Cardiac muscle cell (in vitro differentiated cells and primary cell): ENCODE results near the gene C1orf216. TPM values are rescaled to one million over a fixed set of nuclear protein-coding genes. Genes with fewer than 3 reads are reported as not detected.
"Not testable (repeated sequence)": the region's sequence is repeated elsewhere in the genome, so short reads cannot be mapped to it uniquely, and the experiment has no call there.

ENCODE experiments used
- DNase-seq, 2 donors: peaks; one replicate each; pipeline versions ENCODE4 v3.0.0 to v3.0.0-alpha.2; 2010 to 2017; ENCODE audit warnings: low read depth in 1 of 2, low spot score in 1 of 2
- H3K27ac ChIP-seq: fragments of 200-600 bp; sonication (generic); 2 replicates; pipeline ENCODE4 v1.5.1; 2016
- H3K27me3 ChIP-seq: fragments of 200-600 bp; sonication (generic); 2 replicates; pipeline ENCODE4 v1.6.0; 2016; ENCODE audit warnings: control low read depth
- H3K36me3 ChIP-seq: fragments of 200-600 bp; sonication (generic); 2 replicates; pipeline ENCODE4 v1.5.1; 2016; ENCODE audit warnings: control low read depth
- H3K4me1 ChIP-seq: fragments of 200-600 bp; sonication (generic); 2 replicates; pipeline ENCODE4 v1.8.1; 2017; ENCODE audit warnings: low read depth, mild to moderate bottlenecking, mixed run types
- H3K4me3 ChIP-seq: fragments of 200-600 bp; sonication (generic); 2 replicates; pipeline ENCODE4 v1.5.1; 2016; ENCODE audit warnings: mild to moderate bottlenecking
- H3K9me3 ChIP-seq: fragments of 200-600 bp; sonication (generic); 2 replicates; pipeline ENCODE4 v1.5.1; 2017; ENCODE audit warnings: low read depth, mild to moderate bottlenecking, control low read depth
- polyA plus RNA-seq: library from polyadenylated mRNA; unstranded; fragments of >200 nt; fragmentation: Nextera tagmentation; extraction: Ambion mirVana; gene quantifications from 2 replicates; pipeline ENCODE4 v1.2.1, GENCODE V29; 2016
- total RNA-seq: library from RNA; depleted of rRNA; stranded (reverse); fragments of >200 nt; gene quantifications from 2 replicates; pipeline ENCODE4 v1.2.3, GENCODE V29; 2016
- TF ChIP-seq, protein P1 (sequence below): IDR thresholded peaks from 2 replicates; pipeline ENCODE4 v1.5.1; 2012; ENCODE audit warnings: low read depth, mild to moderate bottlenecking, low read length

Gene C1orf216
- total and polyA plus RNA-seq, 2 experiments from 2014 or later, result 1.3 to 1.7 TPM

DNA sequence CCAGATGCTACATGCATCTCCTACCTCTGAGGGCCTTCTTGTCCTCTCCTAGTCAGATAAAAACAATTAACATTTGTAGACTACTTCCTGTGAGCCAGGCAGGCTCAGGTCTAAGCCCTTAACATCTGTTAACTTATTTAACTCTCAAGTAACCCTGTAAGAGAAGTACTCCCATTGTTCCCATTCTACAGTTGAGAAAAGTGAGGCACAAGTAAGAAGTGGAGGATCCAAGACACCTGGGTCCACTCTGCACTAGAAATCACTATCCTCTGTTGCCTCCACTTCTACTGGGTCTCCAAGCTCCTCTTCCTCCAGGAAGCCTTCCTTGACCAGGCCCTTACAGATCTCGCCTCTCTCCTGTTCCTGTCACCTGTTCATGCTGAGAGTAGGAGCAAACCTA, 9.7 kb downstream of the C1orf216 start:
- Histone ChIP-seq H3K9me3 (no peaks in the 10 kb centered on the region), H3K27ac (no peak overlapping the region), H3K27me3 (peaks cover 59% of the 10 kb centered on the region), H3K36me3 (no peaks in the 10 kb centered on the region), H3K4me3 (no peak overlapping the region), H3K4me1 (no peaks in the 10 kb centered on the region)
- TF ChIP-seq, protein P1, sequence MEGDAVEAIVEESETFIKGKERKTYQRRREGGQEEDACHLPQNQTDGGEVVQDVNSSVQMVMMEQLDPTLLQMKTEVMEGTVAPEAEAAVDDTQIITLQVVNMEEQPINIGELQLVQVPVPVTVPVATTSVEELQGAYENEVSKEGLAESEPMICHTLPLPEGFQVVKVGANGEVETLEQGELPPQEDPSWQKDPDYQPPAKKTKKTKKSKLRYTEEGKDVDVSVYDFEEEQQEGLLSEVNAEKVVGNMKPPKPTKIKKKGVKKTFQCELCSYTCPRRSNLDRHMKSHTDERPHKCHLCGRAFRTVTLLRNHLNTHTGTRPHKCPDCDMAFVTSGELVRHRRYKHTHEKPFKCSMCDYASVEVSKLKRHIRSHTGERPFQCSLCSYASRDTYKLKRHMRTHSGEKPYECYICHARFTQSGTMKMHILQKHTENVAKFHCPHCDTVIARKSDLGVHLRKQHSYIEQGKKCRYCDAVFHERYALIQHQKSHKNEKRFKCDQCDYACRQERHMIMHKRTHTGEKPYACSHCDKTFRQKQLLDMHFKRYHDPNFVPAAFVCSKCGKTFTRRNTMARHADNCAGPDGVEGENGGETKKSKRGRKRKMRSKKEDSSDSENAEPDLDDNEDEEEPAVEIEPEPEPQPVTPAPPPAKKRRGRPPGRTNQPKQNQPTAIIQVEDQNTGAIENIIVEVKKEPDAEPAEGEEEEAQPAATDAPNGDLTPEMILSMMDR, result no peak
- DNase-seq, result no peak

DNA sequence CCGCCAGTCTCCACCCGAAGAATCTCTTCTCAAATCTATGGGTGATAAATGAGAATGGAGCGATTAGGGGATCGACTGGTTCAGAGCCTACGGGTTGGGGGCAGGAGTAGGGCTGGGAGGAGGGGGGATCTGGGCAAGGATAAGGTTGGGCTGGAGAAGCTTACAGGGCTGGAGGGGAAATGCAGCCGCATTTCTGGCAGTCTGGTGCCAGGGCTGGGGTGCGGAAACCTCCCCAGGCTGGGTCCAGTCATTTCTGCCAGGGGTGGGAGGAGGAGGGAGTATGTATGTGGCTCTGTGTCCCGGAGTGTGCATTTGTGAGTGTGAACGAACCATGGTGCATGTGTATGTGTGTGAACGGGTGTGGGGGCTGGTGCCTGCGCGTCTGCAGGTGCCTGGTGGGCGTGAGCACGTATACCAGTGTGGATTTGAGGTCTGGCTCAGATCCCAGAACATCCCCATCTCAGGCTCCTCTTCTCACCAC, 10.2 kb downstream of the C1orf216 start:
- H3K36me3 ChIP-seq, result no peaks in the 10 kb centered on the region

DNA sequence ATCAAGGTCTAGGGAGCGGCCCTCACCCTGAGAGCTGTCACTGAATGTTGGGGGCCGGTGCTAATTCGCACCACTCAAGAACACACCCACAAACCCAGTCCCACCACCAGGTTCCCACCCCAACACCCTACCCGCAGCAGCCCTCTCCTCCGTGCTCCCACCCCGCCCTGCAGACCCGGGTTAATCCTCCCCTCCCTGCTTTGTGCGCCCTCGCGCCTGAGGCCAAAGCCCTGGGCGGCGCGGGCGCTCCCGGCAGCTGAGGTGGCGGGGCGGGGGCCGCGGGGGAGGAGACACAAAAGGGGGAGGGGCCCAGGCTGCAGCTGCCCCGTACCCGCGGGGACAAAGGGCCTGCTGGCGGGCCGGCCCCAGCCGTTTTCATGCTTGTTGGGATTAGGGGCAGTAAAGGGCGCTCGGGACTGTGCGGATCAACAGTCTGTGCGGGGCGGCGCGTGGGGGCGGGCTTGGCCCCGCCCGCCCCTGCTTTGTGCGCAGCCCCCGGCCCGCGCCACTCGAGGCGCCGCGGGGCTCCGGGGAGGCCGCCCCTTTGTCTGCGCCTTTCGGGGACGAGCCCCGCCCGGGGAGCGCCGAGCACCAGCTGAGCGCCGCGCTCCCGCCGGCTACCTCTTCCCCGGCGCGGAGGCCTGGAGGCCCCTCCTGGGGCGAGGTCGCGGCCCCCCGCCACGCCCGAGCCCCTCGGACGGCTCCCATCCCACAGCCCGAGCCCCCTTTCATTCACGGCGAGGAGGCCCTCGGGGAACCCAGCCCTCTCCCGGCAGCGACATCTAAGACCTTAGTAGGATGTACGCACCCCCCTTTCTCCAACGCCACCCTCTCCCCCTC, 10.9 kb downstream of the C1orf216 start:
- Histone ChIP-seq H3K4me1 (no peaks in the 10 kb centered on the region), H3K27me3 (peaks cover 65% of the 10 kb centered on the region), H3K27ac (no peak overlapping the region), H3K4me3 (peak overlapping the region; percentile 46), H3K9me3 (no peaks in the 10 kb centered on the region), H3K36me3 (no peaks in the 10 kb centered on the region)
- TF ChIP-seq, protein P1, result no peak
- DNase-seq, result peak; percentile 13 to 42

More for the DNA sequence above, 10.2 kb downstream of the C1orf216 start:
- TF ChIP-seq, protein P1, result no peak
- no peaks in the 10 kb centered on the region for H3K4me1 ChIP-seq
- peaks cover 59% of the 10 kb centered on the region for H3K27me3 ChIP-seq
- H3K4me3 ChIP-seq, result peak overlapping the region; percentile 46
- peak in 1 of 2 donors; percentile 11 for DNase-seq
- H3K9me3 ChIP-seq, result no peaks in the 10 kb centered on the region
- no peak overlapping the region for H3K27ac ChIP-seq

DNA sequence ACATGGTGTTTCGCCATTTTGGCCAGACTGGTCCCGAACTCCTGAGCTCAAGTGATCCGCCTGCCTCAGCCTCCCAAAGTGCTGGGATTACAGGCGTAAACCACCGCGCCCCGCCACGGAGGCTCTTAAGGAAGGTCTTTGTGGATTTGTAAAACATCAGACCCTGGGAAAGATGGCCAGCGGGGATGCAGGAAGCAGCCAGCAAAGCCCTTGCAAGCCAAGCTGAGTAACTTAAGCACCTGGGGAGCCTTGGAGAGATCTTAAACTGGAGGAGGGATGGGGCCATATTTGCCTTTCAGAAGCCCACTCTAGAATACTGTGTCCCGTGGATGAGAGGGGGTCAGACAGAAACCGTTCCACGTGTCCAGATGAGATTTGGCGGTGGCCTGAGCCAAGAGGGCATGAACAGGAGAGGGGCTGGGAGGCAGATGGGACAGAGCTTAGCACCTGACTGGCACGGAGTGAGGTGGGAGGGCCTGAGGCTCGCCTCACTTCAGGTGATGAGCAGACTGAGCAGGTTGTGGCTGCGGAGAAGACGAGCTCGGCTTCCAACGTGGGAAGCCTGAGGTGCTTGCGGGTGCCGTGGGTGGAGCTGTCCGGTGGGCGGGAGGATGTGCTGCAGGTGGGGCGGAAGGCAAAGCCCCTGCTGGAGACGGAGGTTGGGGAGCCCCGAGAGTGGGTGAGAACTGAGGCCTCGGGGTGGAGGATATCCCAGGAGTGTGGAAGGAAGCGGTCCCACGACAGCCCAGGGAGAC, 11.7 kb downstream of the C1orf216 start:
- peaks cover 73% of the 10 kb centered on the region for H3K27me3 ChIP-seq
- TF ChIP-seq, protein P1, result no peak
- H3K9me3 ChIP-seq, result no peaks in the 10 kb centered on the region
- no peaks in the 10 kb centered on the region for H3K36me3 ChIP-seq
- no peaks in the 10 kb centered on the region for H3K4me1 ChIP-seq
- no peak for DNase-seq
- no peak overlapping the region for H3K4me3 ChIP-seq
- no peak overlapping the region for H3K27ac ChIP-seq

DNA sequence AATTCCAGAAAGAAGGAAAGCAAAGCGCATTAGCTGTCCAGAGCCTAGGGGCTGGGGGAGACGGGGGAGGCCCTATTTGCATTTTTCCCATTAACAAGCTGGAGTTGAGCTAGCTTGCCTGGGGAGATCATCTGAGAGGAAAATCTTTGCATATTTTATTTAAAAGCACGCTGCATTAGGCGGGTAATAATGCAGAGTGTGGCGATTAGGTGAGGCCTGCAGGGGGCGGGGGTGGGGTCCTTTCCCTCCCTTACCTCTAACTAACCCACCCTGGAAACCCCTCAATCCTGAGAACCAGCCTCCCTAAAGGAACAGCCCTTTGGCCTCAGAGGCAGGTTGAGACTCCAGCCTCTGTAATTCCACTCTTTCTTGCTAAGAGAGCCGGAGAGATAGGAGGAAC, 16.2 kb downstream of the C1orf216 start:
- peaks cover 64% of the 10 kb centered on the region for H3K27me3 ChIP-seq
- no peak for DNase-seq

DNA sequence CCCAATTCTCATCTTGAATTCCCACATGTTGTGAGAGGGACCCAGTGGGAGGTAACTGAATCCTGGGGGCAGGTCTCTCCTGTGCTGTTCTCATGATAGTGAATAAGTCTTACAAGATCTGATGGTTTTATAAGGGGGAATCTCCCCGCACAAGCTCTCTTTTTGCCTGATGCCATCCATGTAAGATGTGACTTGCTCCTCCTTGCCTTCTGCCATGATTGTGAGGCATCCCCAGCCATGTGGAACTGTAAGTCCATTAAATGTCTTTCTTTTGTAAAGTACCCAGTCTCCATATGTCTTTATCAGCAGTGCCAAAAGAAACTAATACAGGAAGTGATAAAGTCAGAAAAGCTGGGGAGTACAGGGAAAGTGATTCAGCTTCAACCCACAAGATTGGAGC, 19.5 kb downstream of the C1orf216 start:
- not testable (repeated sequence) for H3K9me3 ChIP-seq, H3K4me1 ChIP-seq, H3K4me3 ChIP-seq, H3K36me3 ChIP-seq, DNase-seq, H3K27ac ChIP-seq
- peaks cover 44% of the 10 kb centered on the region for H3K27me3 ChIP-seq

More for the DNA sequence above, 16.2 kb downstream of the C1orf216 start:
- Histone ChIP-seq H3K9me3 (no peaks in the 10 kb centered on the region), H3K27ac (no peak overlapping the region), H3K4me3 (no peak overlapping the region), H3K36me3 (no peaks in the 10 kb centered on the region), H3K4me1 (no peaks in the 10 kb centered on the region)
- TF ChIP-seq, protein P1, result no peak
